ENCODE measurements around the gene REV3L. TPM values are rescaled to one million over a fixed set of nuclear protein-coding genes. Genes with fewer than 3 reads are reported as not detected.
"Not testable (repeated sequence)": the region's sequence is repeated elsewhere in the genome, so short reads cannot be mapped to it uniquely, and the experiment has no call there.

The REV3L gene
- total RNA-seq, 1 donor from 2014 or later, result 22.2 TPM

DNA sequence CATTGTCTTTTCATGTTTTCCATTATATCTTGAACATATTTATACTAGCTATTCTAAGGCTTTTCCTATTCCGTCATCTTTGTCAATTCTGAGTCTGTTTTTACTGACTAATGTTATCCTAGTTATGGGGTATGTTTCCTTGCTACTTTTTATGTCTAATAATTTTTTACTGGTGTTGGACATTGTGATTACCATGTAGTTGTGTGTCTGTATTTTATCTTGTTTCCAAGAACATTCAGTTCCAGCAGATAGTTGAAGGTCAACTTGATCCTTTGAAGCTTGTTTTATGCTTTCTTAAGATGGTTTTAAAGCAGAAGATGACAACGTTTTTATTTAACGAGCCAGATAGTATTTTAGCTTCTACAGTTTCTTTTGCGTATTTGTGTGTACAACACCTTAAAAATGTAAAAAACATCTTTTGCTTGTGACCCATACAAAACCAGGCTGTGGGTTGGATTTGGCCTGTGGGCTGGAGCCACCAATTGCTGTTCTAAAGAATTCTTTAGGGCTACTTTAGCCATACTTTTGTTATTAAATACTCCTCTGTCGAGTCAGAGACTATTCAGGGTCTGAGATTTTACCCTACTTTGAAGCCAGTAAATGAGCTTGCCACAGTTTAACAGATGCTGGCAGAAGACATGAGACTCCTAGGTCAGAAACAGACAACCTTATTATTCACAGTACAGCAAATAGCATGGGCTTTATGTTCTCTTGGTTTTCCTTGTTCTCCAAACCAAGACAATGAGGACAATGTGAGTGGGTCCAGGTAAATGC, 38.7 kb upstream of the REV3L start:
- TF ChIP-seq, protein P1, sequence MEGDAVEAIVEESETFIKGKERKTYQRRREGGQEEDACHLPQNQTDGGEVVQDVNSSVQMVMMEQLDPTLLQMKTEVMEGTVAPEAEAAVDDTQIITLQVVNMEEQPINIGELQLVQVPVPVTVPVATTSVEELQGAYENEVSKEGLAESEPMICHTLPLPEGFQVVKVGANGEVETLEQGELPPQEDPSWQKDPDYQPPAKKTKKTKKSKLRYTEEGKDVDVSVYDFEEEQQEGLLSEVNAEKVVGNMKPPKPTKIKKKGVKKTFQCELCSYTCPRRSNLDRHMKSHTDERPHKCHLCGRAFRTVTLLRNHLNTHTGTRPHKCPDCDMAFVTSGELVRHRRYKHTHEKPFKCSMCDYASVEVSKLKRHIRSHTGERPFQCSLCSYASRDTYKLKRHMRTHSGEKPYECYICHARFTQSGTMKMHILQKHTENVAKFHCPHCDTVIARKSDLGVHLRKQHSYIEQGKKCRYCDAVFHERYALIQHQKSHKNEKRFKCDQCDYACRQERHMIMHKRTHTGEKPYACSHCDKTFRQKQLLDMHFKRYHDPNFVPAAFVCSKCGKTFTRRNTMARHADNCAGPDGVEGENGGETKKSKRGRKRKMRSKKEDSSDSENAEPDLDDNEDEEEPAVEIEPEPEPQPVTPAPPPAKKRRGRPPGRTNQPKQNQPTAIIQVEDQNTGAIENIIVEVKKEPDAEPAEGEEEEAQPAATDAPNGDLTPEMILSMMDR (conservative IDR thresholded peaks at IDR 0.05), result no peak
- Mint-ChIP-seq H3K27me3 (ENCODE audit: low read depth) (no peaks in the 10 kb centered on the region), H3K27ac (ENCODE audit: unreplicated experiment) (no peak overlapping the region), H3K4me1 (peaks cover 24% of the 10 kb centered on the region), H3K9me3 (peaks cover 4% of the 10 kb centered on the region), H3K4me3 (no peak overlapping the region), H3K36me3 (ENCODE audit: low read depth) (peaks cover 12% of the 10 kb centered on the region)
- DNase-seq (ENCODE audit: low read depth, low spot score), result no peak

DNA sequence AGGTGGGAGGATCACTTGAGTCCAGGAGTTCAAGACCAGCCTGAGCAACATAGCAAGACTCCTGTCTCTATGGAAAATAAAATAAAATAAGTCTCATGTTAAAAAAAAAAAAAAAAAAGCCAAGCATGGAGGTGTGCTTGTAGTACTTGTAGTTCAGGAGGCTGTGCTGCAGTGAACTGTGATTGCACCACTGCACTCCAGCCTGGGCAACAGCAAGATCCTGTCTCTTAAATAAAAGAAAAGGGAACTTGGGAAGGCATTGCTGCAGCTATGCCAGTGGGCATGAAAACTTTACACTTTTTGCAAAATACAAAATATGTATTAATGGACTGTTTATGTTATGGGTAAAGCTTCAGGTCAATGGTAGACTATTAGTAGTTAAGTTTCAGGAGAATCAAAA, 37.5 kb upstream of the REV3L start:
- Mint-ChIP-seq H3K4me1 (peaks cover 24% of the 10 kb centered on the region), H3K36me3 (ENCODE audit: low read depth) (peaks cover 12% of the 10 kb centered on the region), H3K9me3 (peaks cover 4% of the 10 kb centered on the region), H3K27ac (ENCODE audit: unreplicated experiment) (no peak overlapping the region), H3K27me3 (ENCODE audit: low read depth) (no peaks in the 10 kb centered on the region), H3K4me3 (no peak overlapping the region)
- TF ChIP-seq, protein P1 (conservative IDR thresholded peaks at IDR 0.05), result no peak
- no peak for DNase-seq (ENCODE audit: low read depth, low spot score)

DNA sequence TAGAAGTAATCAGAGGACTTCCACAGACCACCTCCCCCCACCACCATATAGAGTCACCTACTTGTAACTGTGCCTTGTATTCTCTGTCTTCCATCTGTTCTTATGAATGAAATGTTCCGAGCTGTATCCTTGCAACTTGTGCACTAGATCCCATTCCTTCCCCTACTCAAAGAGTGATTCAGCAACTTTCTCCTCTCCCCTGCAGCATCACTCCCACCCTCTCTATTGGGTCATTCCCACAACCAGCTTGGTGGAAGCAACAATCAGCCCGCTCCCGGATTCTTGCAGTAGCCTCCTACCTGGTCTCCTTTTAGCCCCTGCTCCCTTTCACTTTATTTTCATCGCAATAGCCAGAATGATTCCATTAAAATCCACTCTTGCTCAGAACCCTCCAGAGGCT, 34.9 kb upstream of the REV3L start:
- Mint-ChIP-seq H3K4me1 (peaks cover 6% of the 10 kb centered on the region), H3K36me3 (ENCODE audit: low read depth) (peaks cover 14% of the 10 kb centered on the region), H3K4me3 (no peak overlapping the region), H3K27me3 (ENCODE audit: low read depth) (no peaks in the 10 kb centered on the region), H3K27ac (ENCODE audit: unreplicated experiment) (no peak overlapping the region), H3K9me3 (peaks cover 4% of the 10 kb centered on the region)
- DNase-seq (ENCODE audit: low read depth, low spot score), result no peak
- TF ChIP-seq, protein P1 (conservative IDR thresholded peaks at IDR 0.05), result no peak

DNA sequence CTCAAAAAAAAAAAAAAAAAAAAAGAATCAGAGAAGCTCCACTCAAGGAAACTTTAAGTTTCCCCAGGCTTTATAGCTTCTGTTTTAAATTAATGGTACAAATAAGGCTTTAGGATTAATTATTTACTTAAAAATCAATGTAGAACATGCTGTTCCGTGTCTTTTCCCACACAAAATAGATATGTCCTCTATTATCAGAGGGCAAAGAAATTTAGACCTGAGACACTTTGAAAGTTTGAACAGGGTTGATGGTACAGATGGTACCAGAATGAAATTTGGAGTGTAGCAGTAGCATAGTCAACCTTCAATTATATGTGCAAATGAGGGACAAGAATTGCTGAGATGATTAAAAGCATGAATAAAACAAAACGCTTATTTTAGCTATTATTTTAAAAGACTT, 32.2 kb upstream of the REV3L start:
- Mint-ChIP-seq H3K27ac (ENCODE audit: unreplicated experiment) (no peak overlapping the region), H3K27me3 (ENCODE audit: low read depth) (no peaks in the 10 kb centered on the region), H3K36me3 (ENCODE audit: low read depth) (peaks cover 6% of the 10 kb centered on the region), H3K4me3 (no peak overlapping the region), H3K9me3 (no peaks in the 10 kb centered on the region), H3K4me1 (no peaks in the 10 kb centered on the region)
- TF ChIP-seq, protein P1 (conservative IDR thresholded peaks at IDR 0.05), result no peak
- no peak for DNase-seq (ENCODE audit: low read depth, low spot score)

DNA sequence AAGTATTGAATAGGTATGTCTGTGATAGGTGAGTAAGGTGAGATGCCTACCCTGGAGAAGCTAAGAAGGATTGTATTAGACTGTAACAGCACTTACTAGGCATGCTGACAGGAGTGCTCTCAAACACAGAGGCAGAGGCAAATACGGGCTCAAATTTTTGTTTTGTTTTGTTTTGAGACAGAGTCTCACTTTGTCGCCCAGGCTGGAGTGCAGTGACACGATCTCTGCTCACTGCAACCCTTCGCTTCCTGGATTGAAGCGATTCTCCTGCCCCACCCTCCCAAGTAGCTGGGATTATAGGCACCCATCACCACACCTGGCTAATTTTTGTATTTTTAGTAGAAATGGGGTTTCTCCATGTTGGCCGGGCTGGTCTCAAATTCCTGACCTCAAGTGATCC, 31.5 kb upstream of the REV3L start:
- H3K4me3 Mint-ChIP-seq; H3K4me1 Mint-ChIP-seq; H3K9me3 Mint-ChIP-seq; DNase-seq (ENCODE audit: low read depth, low spot score); H3K27ac Mint-ChIP-seq (ENCODE audit: unreplicated experiment); H3K36me3 Mint-ChIP-seq (ENCODE audit: low read depth); H3K27me3 Mint-ChIP-seq (ENCODE audit: low read depth): not testable (repeated sequence)

DNA sequence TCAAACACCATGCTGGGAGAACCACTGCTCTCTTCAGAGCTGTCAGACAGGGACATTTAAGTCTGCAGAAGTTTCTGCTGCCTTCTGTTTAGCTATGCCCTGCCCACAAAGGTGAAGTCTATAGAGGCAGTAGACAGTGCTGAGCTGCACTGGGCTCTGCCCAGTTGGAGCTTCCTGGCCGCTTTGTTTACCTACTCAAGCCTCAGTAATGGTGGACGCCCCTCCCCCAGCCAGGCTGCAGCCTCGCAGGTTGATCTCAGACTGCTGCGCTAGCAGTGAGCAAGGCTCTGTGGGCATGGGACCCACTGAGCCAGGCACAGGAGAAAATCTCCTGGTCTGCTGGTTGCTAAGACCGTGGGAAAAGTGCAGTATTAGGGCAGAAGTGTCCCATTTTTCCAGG, 24.2 kb upstream of the REV3L start:
- not testable (repeated sequence) for DNase-seq (ENCODE audit: low read depth, low spot score); H3K9me3 Mint-ChIP-seq; H3K4me3 Mint-ChIP-seq; H3K27ac Mint-ChIP-seq (ENCODE audit: unreplicated experiment); H3K27me3 Mint-ChIP-seq (ENCODE audit: low read depth)
- H3K4me1 Mint-ChIP-seq, result peaks cover 11% of the 10 kb centered on the region
- H3K36me3 Mint-ChIP-seq (ENCODE audit: low read depth), result peaks cover 12% of the 10 kb centered on the region

DNA sequence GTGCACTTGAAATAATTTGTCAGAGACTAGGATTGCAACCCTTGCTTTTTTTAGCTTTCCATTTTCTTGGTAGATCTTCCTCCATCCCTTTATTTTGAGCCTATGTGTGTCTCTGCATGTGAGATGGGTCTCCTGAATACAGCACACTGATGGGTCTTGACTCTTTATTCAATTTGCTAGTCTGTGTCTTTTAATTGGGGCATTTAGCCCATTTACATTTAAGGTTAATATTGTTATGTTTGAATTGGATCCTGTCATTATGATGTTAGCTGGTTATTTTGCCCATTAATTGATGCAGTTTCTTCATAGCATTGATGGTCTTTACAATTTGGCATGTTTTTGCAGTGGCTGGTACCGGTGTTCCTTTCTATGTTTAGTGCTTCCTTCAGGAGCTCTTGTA, 22.5 kb upstream of the REV3L start:
- Mint-ChIP-seq H3K36me3 (ENCODE audit: low read depth) (peaks cover 12% of the 10 kb centered on the region), H3K4me1 (peaks cover 14% of the 10 kb centered on the region)
- H3K27ac Mint-ChIP-seq (ENCODE audit: unreplicated experiment); DNase-seq (ENCODE audit: low read depth, low spot score); H3K27me3 Mint-ChIP-seq (ENCODE audit: low read depth); H3K9me3 Mint-ChIP-seq; H3K4me3 Mint-ChIP-seq: not testable (repeated sequence)
